Transverse colon (tissue), 4 donors: ENCODE measurements around the gene VPS51. TPM values are rescaled to one million over a fixed set of nuclear protein-coding genes. Genes with fewer than 3 reads are reported as not detected.

Experiments used
- DNase-seq: peaks from one replicate; pipeline ENCODE4 v3.0.0-alpha.2; 2019
- H3K27ac ChIP-seq, 4 donors: fragments of 200-600 bp; sonication (generic); 2 replicates each; pipeline ENCODE4 v1.5.1; 2016 to 2018; ENCODE audit warnings: inconsistent platforms in 4 of 4
- H3K27me3 ChIP-seq: fragments of 200-600 bp; sonication (generic); 2 replicates; pipeline ENCODE4 v1.5.1; 2017; ENCODE audit warnings: inconsistent platforms
- H3K36me3 ChIP-seq, 4 donors: fragments of 200-600 bp; sonication (generic); 2 replicates each; pipeline ENCODE4 v1.5.1; 2017 to 2019; ENCODE audit warnings: inconsistent platforms in 4 of 4
- H3K4me1 ChIP-seq, 4 donors: fragments of 200-600 bp; sonication (generic); 2 replicates each; pipeline ENCODE4 v1.5.1; 2017 to 2020; ENCODE audit warnings: inconsistent platforms in 4 of 4
- H3K4me3 ChIP-seq, 4 donors: fragments of 200-600 bp; sonication (generic); 1 replicate in 1 of 4; 2 replicates in 3 of 4; pipeline versions ENCODE4 v1.5.1 to v1.6.1; 2017 to 2019; ENCODE audit warnings: inconsistent platforms in 4 of 4
- H3K9me3 ChIP-seq, 2 donors: fragments of 200-600 bp; sonication (generic); 2 replicates each; pipeline ENCODE4 v1.5.1; 2017 to 2019; ENCODE audit warnings: inconsistent platforms in 2 of 2
- CTCF ChIP-seq, 5 experiments: fragments of 200-600 bp in 3 of 5; fragments of 450-650 bp in 2 of 5; sonication (generic) in 3 of 5; IDR thresholded peaks; 1 replicate in 2 of 5; 2 replicates in 3 of 5; pipeline ENCODE4 v1.5.1; 2016 to 2017; ENCODE audit warnings: antibody characterized with exemption in 5 of 5, inconsistent platforms in 3 of 5, mild to moderate bottlenecking in 2 of 5, moderate library complexity in 1 of 5
- EP300 ChIP-seq: sonication (generic); formaldehyde crosslinking; IDR thresholded peaks from one replicate; pipeline ENCODE4 v1.6.1; 2017; ENCODE audit warnings: antibody characterized with exemption, low read depth
- POLR2A ChIP-seq: fragments of 450-650 bp; IDR thresholded peaks from one replicate; pipeline ENCODE4 v1.6.1; 2016; ENCODE audit warnings: antibody characterized with exemption, mild to moderate bottlenecking, moderate library complexity
- POLR2AphosphoS5 ChIP-seq, 3 donors: sonication (generic); formaldehyde crosslinking; IDR thresholded peaks; one replicate each; pipeline ENCODE4 v1.6.1; 2016; ENCODE audit warnings: antibody characterized with exemption in 3 of 3
- WGBS, 2 donors: methylation state at CpG; one replicate each; pipeline ENCODE4 v1.1.5; 2018; ENCODE audit warnings: low coverage in 1 of 2; 5-methylcytosine and 5-hydroxymethylcytosine counted together
- in situ Hi-C, 4 donors: fragments of 200-750 bp; cut with MboI; loops; one replicate each; pipeline versions ENCODE4 v1.15.0 to v1.15.1; 2017; ENCODE audit warnings: low sequenced_read_pairs in 3 of 4, low pct_ligation_motif_present in 1 of 4, low pct_unique_long_range_greater_than_20kb in 1 of 4
- intact Hi-C: fragments of 100-400 bp; cut with DNase I; formaldehyde crosslinking; loops from one replicate; pipeline ENCODE4 v1.15.1; 2023; ENCODE audit warnings: low total_unique reads
- total RNA-seq, 4 donors: library from RNA; depleted of rRNA; stranded (reverse); fragments of >200 nt; gene quantifications; one replicate each; pipeline ENCODE4 v1.1.0, GENCODE V29; 2016

The VPS51 gene
- total RNA-seq, 4 donors from 2014 or later, result 252 to 560 (median 437) TPM

GRCh38 chr11:65127473-65128181 lies 31.6 kb downstream of the VPS51 start:
- no peak for DNase-seq
- in situ Hi-C loops (no loop called here), intact Hi-C loops (no loop called here)
- Histone ChIP-seq H3K9me3 (no peaks in the 10 kb centered on the region), H3K4me1 (peaks cover 7 to 17% (median 11%) of the 10 kb centered on the region in 4 donors), H3K4me3 (no peak overlapping the region), H3K27ac (no peak overlapping the region), H3K36me3 (peaks cover 0 to 72% (median 36%) of the 10 kb centered on the region in 4 donors), H3K27me3 (no peaks in the 10 kb centered on the region)
- 11 to 86% methylated on average over 1 to 12 of the region's 12 CpGs for WGBS, 2 donors
- no peak for TF ChIP-seq POLR2A
- no peak for TF ChIP-seq POLR2AphosphoS5 (IDR thresholded peaks at IDR 0.05)
- TF ChIP-seq CTCF (IDR thresholded peaks at IDR 0.05), result no peak
- no peak for TF ChIP-seq EP300

- H3K36me3 ChIP-seq, result peaks cover 0 to 72% (median 36%) of the 10 kb centered on the region in 4 donors
- H3K4me1 ChIP-seq, result peaks cover 8 to 17% (median 12%) of the 10 kb centered on the region in 4 donors
- no peak overlapping the region for H3K27ac ChIP-seq
- H3K27me3 ChIP-seq, result no peaks in the 10 kb centered on the region
- 80% methylated on average over 1 to 9 of the region's 15 CpGs for WGBS, 2 donors
- in situ Hi-C loops (no loop called here), intact Hi-C loops (no loop called here)
- no peak overlapping the region for H3K4me3 ChIP-seq
- DNase-seq, result no peak
- TF ChIP-seq POLR2A, result no peak
- no peak for TF ChIP-seq CTCF (IDR thresholded peaks at IDR 0.05)
- no peak for TF ChIP-seq POLR2AphosphoS5 (IDR thresholded peaks at IDR 0.05)
- TF ChIP-seq EP300, result no peak
- no peaks in the 10 kb centered on the region for H3K9me3 ChIP-seq
These were observed 32.5 kb downstream of the VPS51 start for GRCh38 chr11:65128182-65129145.

GRCh38 chr11:65129649-65130441 lies 33.8 kb downstream of the VPS51 start:
- no peak overlapping the region for H3K27ac ChIP-seq
- H3K4me1 ChIP-seq, result peaks cover 8 to 21% (median 13%) of the 10 kb centered on the region in 4 donors
- TF ChIP-seq CTCF (IDR thresholded peaks at IDR 0.05), result no peak
- no peak for TF ChIP-seq POLR2AphosphoS5 (IDR thresholded peaks at IDR 0.05)
- no peak for TF ChIP-seq EP300
- no peak for TF ChIP-seq POLR2A
- no peaks in the 10 kb centered on the region for H3K27me3 ChIP-seq
- H3K4me3 ChIP-seq, result no peak overlapping the region
- in situ Hi-C loops, result loop anchor here in 1 of 4 donors (10.0 kb wide), 1 partner anchor 55 kb away; the partner anchor contains the start of gene CAPN1
- H3K36me3 ChIP-seq, result peaks cover 0 to 68% (median 36%) of the 10 kb centered on the region in 4 donors
- 87% methylated on average over 13 of the region's 13 CpGs; no CpG with 5 or more reads in 1 of the 2 donors for WGBS, 2 donors
- H3K9me3 ChIP-seq, result no peaks in the 10 kb centered on the region
- intact Hi-C loops, result no loop called here
- DNase-seq, result no peak
